NCI-H128 (cell line): ENCODE data around the gene C13orf46.

Source experiments
- DNase-seq: peaks from one replicate; lab custom pipeline; 2025; ENCODE audit not compliant: unreplicated experiment; lab: John Stamatoyannopoulos, UW

The C13orf46 gene

DNA sequence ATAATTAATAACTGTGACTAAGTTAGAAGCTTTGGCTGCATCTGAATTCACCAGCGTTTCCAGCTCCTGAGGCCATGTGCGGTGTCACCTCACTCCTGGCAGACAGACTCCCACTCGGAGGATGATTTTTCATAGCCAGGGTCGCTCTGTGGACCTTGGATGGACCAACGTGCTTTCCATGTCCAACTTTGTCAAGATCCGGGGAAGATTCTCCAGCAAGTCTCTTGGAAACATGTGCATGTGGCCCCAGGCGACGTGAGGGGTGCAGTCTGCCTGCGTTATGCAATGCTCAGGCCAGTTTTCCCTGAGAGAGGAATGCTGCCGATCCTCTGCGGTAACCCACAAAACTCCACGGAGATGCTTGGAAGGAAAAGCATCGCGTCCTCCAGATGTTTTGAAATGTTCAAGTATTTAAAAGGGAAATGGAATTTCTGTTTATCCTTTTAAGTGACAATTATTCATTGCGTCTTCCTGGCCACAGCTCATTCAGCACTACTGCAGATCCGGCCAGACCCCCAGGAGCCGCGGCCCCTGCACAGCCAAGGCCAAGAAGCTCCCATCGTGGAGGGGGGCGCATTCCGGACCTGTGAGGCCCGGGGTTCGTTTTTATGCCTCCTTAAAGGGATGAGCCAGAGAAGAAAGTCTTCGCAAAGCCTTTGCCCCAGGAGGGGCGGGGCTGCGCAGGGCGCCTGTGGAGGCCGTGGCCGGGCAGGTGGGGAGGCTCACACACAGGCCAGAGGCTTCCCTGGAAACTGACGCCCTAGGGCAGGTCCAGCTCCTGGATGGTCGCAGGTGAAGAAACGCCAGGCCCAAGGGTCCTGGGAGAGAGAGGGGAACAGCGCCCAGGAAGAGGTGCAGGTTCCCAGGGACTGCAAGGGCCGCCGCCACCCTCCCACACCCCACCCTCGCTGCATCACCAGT is 46.0 kb downstream of the C13orf46 start:
- no peak for DNase-seq

DNA sequence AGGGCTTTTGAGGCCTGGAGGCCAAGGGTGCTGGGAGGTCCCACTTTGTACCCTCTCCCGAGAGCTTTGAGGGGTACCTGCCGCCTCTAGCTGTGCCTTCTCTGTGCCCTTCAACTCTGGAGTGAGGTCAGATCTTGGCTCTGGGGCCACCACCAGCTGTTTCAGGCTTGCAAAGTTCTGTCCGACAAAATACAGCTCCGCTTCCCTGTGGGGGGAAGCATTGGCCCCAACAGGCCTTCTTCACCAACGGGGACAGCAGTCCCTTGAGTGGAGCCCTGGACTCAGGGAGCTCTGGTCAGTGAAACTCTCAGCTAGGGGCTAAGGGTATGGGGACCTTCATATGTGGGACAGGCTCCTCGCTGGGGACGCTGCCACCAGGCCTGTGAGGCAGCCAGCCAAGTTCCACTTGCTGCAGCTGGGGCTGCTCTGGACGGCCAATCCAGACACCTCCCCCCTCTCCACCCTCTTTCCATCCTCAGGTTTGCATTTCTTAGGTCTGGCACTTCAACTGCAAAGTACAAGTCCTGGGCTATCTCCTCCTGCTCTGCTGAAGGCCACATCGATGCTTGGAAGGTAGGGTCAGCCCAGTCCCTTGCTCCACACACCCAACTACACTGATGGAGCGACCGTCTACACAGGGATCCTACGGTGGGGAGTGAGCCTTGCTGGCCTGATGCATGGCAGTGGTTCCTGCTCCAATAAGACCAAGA is 46.8 kb downstream of the C13orf46 start:
- DNase-seq: no peak

- no peak for DNase-seq
Measured at GRCh38 chr13:113926301-113926761, 47.5 kb downstream of the C13orf46 start.

GRCh38 chr13:113924184-113924901 is 49.5 kb downstream of the C13orf46 start:
- no peak for DNase-seq

- DNase-seq: no peak
Measured at GRCh38 chr13:113923376-113924063, 50.4 kb downstream of the C13orf46 start.

DNA sequence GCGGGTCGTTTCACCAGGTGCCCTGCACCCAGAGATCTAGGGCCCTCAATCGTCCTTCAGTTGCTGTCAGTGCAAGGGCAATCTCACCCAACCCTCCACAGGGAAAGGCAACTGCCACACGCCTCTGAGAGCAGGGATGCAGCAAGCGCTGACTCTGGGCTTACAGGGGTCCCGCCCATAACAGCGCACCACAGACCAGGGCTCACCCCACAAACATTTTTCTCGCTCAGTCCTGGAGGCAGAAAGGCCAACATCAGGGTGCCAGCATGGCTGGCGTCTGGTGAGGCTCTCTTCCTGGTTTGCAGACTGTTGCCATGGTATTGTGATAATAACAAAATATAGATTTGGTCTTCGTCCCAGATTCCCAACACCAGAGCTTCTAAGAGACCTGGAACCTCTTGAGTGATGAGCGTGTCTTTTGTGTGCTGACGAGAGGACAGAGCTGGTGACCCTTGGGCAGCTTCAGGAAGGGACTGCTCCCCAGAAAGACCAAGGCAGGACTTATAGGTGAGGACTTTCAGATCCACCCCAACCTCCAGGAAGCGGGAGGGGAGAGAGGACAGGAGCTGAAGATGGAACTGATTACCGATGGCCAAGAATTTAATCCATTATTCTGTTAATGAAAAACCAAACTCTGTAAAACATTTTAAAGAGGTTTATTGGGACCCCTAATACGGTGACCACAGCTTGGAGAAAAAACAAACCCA is 51.3 kb downstream of the C13orf46 start:
- no peak for DNase-seq

- DNase-seq: no peak
Measured at GRCh38 chr13:113921763-113922162, 52.1 kb downstream of the C13orf46 start.

DNA sequence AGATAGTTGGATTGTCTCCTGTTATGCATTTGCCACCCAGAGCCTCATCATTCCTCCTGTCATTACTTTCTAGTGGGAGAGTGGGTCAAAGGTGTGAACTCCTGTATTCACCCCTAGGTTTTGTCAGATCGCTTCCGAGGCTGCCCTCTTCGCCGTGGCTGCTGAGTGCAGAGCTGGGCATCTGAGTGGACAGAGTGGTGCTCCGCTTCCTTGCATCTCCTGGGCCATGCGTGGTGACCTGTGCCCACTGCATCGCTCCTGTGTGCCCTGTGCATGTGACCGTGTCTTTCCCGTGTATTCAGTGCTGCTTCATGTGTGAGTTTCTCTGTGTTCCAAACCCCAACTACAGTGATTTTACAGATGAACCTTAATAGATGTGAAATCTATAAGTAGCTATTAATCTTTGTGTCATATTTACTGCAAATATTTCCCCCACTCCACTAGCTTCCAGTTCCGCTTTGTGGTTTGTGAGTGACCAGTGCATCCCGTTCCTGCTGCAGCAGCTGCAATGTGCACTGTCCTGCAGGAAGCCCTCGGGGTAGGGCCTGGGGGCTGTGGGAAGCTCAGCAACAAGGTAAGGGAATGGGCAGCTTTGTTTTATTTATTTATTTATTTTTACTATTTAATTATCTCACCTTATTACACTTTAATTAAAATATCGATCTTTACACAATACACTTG is 53.1 kb downstream of the C13orf46 start:
- DNase-seq: no peak

DNA sequence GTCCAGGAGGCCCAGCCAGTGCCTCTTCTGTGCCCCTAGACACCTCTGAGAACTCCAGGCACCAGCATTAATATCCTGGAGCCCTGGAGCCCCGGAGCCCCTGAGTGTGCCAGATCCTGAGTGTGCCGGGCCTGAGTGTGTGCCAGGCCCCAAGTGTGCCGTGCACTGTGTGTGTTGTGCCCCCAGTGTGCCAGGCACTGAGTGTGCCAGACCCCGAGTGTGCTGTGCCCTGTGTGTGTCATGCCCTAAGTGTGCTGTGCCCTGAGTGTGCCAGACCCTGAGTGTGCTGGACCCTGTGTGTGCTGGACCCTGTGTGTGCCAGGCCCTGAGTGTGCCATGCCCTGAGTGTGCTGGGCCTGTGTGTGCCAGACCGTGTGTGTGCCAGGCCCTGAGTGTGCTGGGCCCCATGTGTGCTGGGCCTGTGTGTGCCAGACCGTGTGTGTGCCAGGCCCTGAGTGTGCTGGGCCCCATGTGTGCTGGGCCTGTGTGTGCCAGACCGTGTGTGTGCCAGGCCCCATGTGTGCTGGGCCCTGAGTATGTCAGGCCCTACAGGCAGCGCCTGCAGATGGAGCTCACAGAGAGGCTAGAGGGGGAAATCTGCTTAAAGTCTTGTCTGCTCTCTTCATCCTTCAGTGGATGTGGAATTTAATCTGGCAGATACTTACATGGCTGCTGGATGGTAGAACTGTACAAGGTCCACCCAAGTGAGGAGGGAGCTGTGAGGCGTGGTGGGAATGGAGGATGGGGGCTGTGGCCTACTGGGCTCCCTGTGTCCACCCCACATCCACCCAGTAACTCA is 53.9 kb downstream of the C13orf46 start:
- DNase-seq: no peak

- no peak for DNase-seq
Measured at GRCh38 chr13:113918981-113919701, 54.7 kb downstream of the C13orf46 start.

GRCh38 chr13:113918580-113918979 is 55.3 kb downstream of the C13orf46 start:
- DNase-seq: no peak

GRCh38 chr13:113917594-113918371 is 56.1 kb downstream of the C13orf46 start:
- no peak for DNase-seq

- DNase-seq: no peak
Measured at GRCh38 chr13:113917096-113917495, 56.8 kb downstream of the C13orf46 start.

GRCh38 chr13:113916330-113916815 is 57.5 kb downstream of the C13orf46 start:
- DNase-seq: no peak

DNA sequence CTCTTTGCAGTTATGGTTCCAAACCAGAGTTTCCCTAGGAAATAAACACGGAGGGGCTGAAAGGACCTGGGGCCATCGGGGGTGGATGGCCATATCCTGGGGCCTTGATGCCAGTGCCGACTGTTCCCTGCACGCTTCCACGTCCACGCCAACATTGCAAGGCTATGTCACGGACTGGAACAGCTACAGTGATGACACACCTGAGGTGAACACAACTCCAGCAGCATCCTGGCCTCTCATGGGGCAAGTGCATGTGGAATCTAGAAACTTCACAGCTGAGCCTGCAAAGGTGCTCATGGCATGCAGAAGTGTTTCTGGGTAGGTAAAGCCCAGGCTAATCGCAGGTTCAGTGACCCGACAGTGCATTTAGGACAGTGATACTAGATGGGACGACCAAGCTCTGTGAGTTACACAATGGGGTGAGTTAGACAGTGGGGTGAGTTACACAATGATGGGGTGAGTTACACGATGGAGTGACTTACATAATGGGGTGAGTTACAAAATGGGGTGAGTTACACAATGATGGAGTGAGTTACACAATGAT is 58.0 kb downstream of the C13orf46 start:
- no peak for DNase-seq

- no peak for DNase-seq
Measured at GRCh38 chr13:113915012-113915763, 58.7 kb downstream of the C13orf46 start.
